Panc1 (cell line): ENCODE results near the gene SHROOM3. TPM values are rescaled to one million over a fixed set of nuclear protein-coding genes. Genes with fewer than 3 reads are reported as not detected.

Source experiments
- ATAC-seq: fragments of 200-7000 bp; cut with Tn5 transposase; 2 replicates; pipeline ENCODE4 v1.9.1; 2020; ENCODE audit warnings: mild to moderate bottlenecking, moderate library complexity
- BruUV-seq: library from RNA; stranded (reverse); fragments of 400-500 nt; replicated peaks from 2 replicates; lab custom pipeline; 2021; lab: Mats Ljungman, UMichigan
- CTCF ChIA-PET: fragments of 300-600 bp; sonication (Branson Sonifier 250); formaldehyde crosslinking; loops from one replicate; lab custom pipeline; 2022; ENCODE audit warnings: antibody characterized with exemption; lab: Charles Lee
- POLR2A ChIA-PET: fragments of 300-600 bp; sonication (Branson Sonifier 250); formaldehyde crosslinking; loops from one replicate; lab custom pipeline; 2022; ENCODE audit warnings: antibody characterized with exemption; lab: Charles Lee
- DNase-seq: peaks from one replicate; pipeline ENCODE4 v3.0.0-alpha.2; 2010; ENCODE audit warnings: low read depth, low spot score
- H3K27ac ChIP-seq: 2 replicates; pipeline ENCODE4 v1.5.1; 2011; ENCODE audit warnings: mild to moderate bottlenecking, low read length, inconsistent platforms
- H3K27me3 ChIP-seq: fragments of 200-500 bp; sonication (Bioruptor generic); 2 replicates; pipeline ENCODE4 v1.6.0; 2014; ENCODE audit warnings: low read length, inconsistent platforms; ENCODE audit not compliant: control insufficient read depth, insufficient read depth
- H3K36me3 ChIP-seq: fragments of 200-500 bp; sonication (Bioruptor generic); 2 replicates; pipeline ENCODE4 v1.5.1; 2014; ENCODE audit warnings: inconsistent platforms, mild to moderate bottlenecking, low read length, moderate library complexity; ENCODE audit not compliant: control insufficient read depth, insufficient read depth
- H3K4me1 ChIP-seq: 2 replicates; pipeline ENCODE4 v1.5.1; 2011; ENCODE audit warnings: inconsistent platforms, mild to moderate bottlenecking, low read length, moderate library complexity; ENCODE audit not compliant: control insufficient read depth, insufficient read depth
- H3K4me3 ChIP-seq, 2 experiments: 2 replicates each; pipeline ENCODE4 v1.5.1; 2011 to 2012; ENCODE audit warnings: low read depth in 2 of 2, low read length in 2 of 2, mild to moderate bottlenecking in 2 of 2, inconsistent platforms in 1 of 2, moderate library complexity in 1 of 2
- H3K9me3 ChIP-seq: fragments of 200-500 bp; sonication (Bioruptor generic); 2 replicates; pipeline ENCODE4 v1.5.1; 2014; ENCODE audit warnings: low read depth, mild to moderate bottlenecking, inconsistent platforms, low read length, moderate library complexity; ENCODE audit not compliant: control insufficient read depth, insufficient read depth
- CTCF ChIP-seq: fragments of 450-650 bp; IDR thresholded peaks from 2 replicates; pipeline ENCODE4 v1.5.1; 2017; ENCODE audit warnings: mild to moderate bottlenecking
- POLR2AphosphoS5 ChIP-seq: IDR thresholded peaks from 2 replicates; pipeline ENCODE4 v1.6.1; 2012; ENCODE audit warnings: mild to moderate bottlenecking, low read depth, low read length, moderate library complexity
- REST ChIP-seq, 2 experiments: IDR thresholded peaks; 2 replicates each; pipeline ENCODE4 v1.6.1; 2011 to 2012; ENCODE audit warnings: low read depth in 2 of 2, control low read depth in 1 of 2, low read length in 1 of 2, mild to moderate bottlenecking in 1 of 2, moderate library complexity in 1 of 2; ENCODE audit not compliant: insufficient read depth in 1 of 2
- SIN3A ChIP-seq: IDR thresholded peaks from 2 replicates; pipeline ENCODE4 v1.6.1; 2012; ENCODE audit warnings: low read depth, mild to moderate bottlenecking, low read length, moderate library complexity, borderline replicate concordance; ENCODE audit not compliant: insufficient read depth
- TCF7L2 ChIP-seq: IDR thresholded peaks from 2 replicates; pipeline ENCODE4 v1.6.1; 2011; ENCODE audit warnings: mild to moderate bottlenecking, low read depth, low read length, inconsistent platforms
- in situ Hi-C: cut with HindIII; loops from 2 replicates; pipeline ENCODE4 v1.10.0; 2016; ENCODE audit warnings: low sequenced_read_pairs, low pct_unique_long_range_greater_than_20kb
- intact Hi-C: fragments of 100-400 bp; cut with micrococcal nuclease; formaldehyde crosslinking; loops from one replicate; pipeline ENCODE4 v1.10.0; 2022; ENCODE audit not compliant: unreplicated experiment
- total RNA-seq: library from RNA; stranded (reverse); gene quantifications from one replicate; pipeline ENCODE4 v1.2.1, GENCODE V29; 2021; ENCODE audit not compliant: unreplicated experiment

SHROOM3 gene
- total RNA-seq, 1 experiment from 2014 or later: 7.2 TPM

GRCh38 chr4:76588274-76588673 is 153.2 kb downstream of the SHROOM3 start:
- CTCF ChIA-PET: no interaction called here
- TF ChIP-seq SIN3A (no peak), REST (IDR thresholded peaks at IDR 0.05; ENCODE audit: insufficient read depth in 1 of 2, low read depth in 2 of 2, low read length in 1 of 2) (no peak), POLR2AphosphoS5 (no peak), CTCF (no peak), TCF7L2 (no peak)
- intact Hi-C loops: no loop called here

GRCh38 chr4:76589402-76589801 is 154.4 kb downstream of the SHROOM3 start:
- DNase-seq (no peak), ATAC-seq (no peak)
- Histone ChIP-seq H3K27ac (peak overlapping the region; percentile 88), H3K36me3 (no peaks in the 10 kb centered on the region; the same call in 1 of the 2 replicates), H3K4me1 (peaks cover 13% of the 10 kb centered on the region), H3K27me3 (no peaks in the 10 kb centered on the region), H3K4me3 (no peak overlapping the region), H3K9me3 (no peaks in the 10 kb centered on the region)
- ChIA-PET CTCF (no interaction called here), POLR2A (no interaction called here)
- intact Hi-C loops (no loop called here), in situ Hi-C loops (no loop called here)
- TF ChIP-seq SIN3A: no peak
- TF ChIP-seq REST (IDR thresholded peaks at IDR 0.05; ENCODE audit: insufficient read depth in 1 of 2, low read depth in 2 of 2, low read length in 1 of 2): no peak
- no peak for TF ChIP-seq TCF7L2
- TF ChIP-seq CTCF: no peak
- TF ChIP-seq POLR2AphosphoS5: no peak
- no TSS peak for BruUV-seq

More at GRCh38 chr4:76588274-76588673, 153.2 kb downstream of the SHROOM3 start:
- H3K36me3 ChIP-seq: no peaks in the 10 kb centered on the region; the same call in 1 of the 2 replicates
- H3K4me3 ChIP-seq: no peak overlapping the region
- in situ Hi-C loops: no loop called here
- no peak for ATAC-seq
- H3K27me3 ChIP-seq: no peaks in the 10 kb centered on the region
- peaks cover 13% of the 10 kb centered on the region for H3K4me1 ChIP-seq
- peak overlapping the region; percentile 56 for H3K27ac ChIP-seq
- POLR2A ChIA-PET: no interaction called here
- no peak for DNase-seq
- no TSS peak for BruUV-seq
- no peaks in the 10 kb centered on the region for H3K9me3 ChIP-seq
